Pons (tissue), 1 donor: ENCODE results near the gene GTF2IRD1.
"Not testable (repeated sequence)": the region's sequence is repeated elsewhere in the genome, so short reads cannot be mapped to it uniquely, and the experiment has no call there.

Source experiments
- DNase-seq: peaks from one replicate; pipeline ENCODE4 v3.0.0-alpha.2; 2016; ENCODE audit warnings: low spot score

GTF2IRD1 gene

GRCh38 chr7:74453322-74454011, at the start of gene GTF2IRD1:
GTF2IRD1 (plus strand) TSS chr7:74453906; CDS start chr7:74508081, 54,175 bp downstream.
- DNase-seq: no peak

- DNase-seq: no peak
Observed at GRCh38 chr7:74404388-74404700, 49.4 kb upstream of the GTF2IRD1 start.

- no peak for DNase-seq
Observed at GRCh38 chr7:74404741-74405140, 49.0 kb upstream of the GTF2IRD1 start.

GRCh38 chr7:74405191-74405898, 48.4 kb upstream of the GTF2IRD1 start:
- DNase-seq: no peak

GRCh38 chr7:74405899-74406512, 47.7 kb upstream of the GTF2IRD1 start:
- DNase-seq: no peak

- no peak for DNase-seq
Observed at GRCh38 chr7:74407958-74408357, 45.7 kb upstream of the GTF2IRD1 start.

GRCh38 chr7:74409571-74409970, 44.1 kb upstream of the GTF2IRD1 start:
- no peak for DNase-seq

GRCh38 chr7:74410772-74411171, 42.9 kb upstream of the GTF2IRD1 start:
- no peak for DNase-seq

GRCh38 chr7:74411571-74411970, 42.1 kb upstream of the GTF2IRD1 start:
- not testable (repeated sequence) for DNase-seq

GRCh38 chr7:74412056-74412455, 41.6 kb upstream of the GTF2IRD1 start:
- DNase-seq: no peak

- no peak for DNase-seq
Observed at GRCh38 chr7:74412603-74413002, 41.1 kb upstream of the GTF2IRD1 start.

GRCh38 chr7:74414595-74415333, 38.9 kb upstream of the GTF2IRD1 start:
- DNase-seq: not testable (repeated sequence)

- peak; percentile 77 for DNase-seq
Observed at GRCh38 chr7:74417419-74417971, 36.2 kb upstream of the GTF2IRD1 start.

GRCh38 chr7:74418076-74418475, 35.6 kb upstream of the GTF2IRD1 start:
- DNase-seq: no peak

- no peak for DNase-seq
Observed at GRCh38 chr7:74418538-74418937, 35.2 kb upstream of the GTF2IRD1 start.

GRCh38 chr7:74419232-74419631, 34.5 kb upstream of the GTF2IRD1 start:
- DNase-seq: not testable (repeated sequence)

GRCh38 chr7:74420006-74420405, 33.7 kb upstream of the GTF2IRD1 start:
- no peak for DNase-seq

- DNase-seq: no peak
Observed at GRCh38 chr7:74424291-74424880, 29.3 kb upstream of the GTF2IRD1 start.

- DNase-seq: no peak
Observed at GRCh38 chr7:74428023-74428422, 25.7 kb upstream of the GTF2IRD1 start.

GRCh38 chr7:74429153-74429747, 24.5 kb upstream of the GTF2IRD1 start:
- DNase-seq: no peak

GRCh38 chr7:74430409-74430808, 23.3 kb upstream of the GTF2IRD1 start:
- DNase-seq: not testable (repeated sequence)
